Activated CD8-positive, alpha-beta memory T cell treated with anti-CD3 and anti-CD28 coated beads for 1 hour (primary cell): ENCODE data around the gene FNIP1.
"Not testable (repeated sequence)": the region's sequence is repeated elsewhere in the genome, so short reads cannot be mapped to it uniquely, and the experiment has no call there.

ENCODE experiments used
- DNase-seq, 2 donors: peaks; one replicate each; pipeline ENCODE4 v3.0.0-alpha.2; 2020; ENCODE audit warnings: low read depth in 1 of 2; ENCODE audit errors: extremely low read depth in 1 of 2

Gene FNIP1

DNA sequence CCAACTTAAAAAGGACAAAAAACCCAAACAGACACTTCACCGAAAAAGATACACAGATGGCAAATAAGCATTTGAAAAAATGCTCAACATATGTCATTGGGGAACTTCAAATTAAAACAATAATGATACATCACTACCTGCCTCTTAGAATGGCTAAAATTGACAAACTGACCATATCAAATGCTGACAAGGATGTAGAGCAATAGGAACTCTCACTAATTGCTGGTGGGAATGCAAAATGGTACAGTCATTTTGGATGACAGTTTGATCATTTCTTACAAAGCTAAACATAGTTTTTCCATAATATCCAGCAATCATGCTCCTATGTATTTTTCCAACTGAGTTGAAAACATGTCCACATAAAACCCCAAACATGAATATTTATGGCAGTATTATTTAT, 102.9 kb downstream of the FNIP1 start:
- DNase-seq, result no peak

DNA sequence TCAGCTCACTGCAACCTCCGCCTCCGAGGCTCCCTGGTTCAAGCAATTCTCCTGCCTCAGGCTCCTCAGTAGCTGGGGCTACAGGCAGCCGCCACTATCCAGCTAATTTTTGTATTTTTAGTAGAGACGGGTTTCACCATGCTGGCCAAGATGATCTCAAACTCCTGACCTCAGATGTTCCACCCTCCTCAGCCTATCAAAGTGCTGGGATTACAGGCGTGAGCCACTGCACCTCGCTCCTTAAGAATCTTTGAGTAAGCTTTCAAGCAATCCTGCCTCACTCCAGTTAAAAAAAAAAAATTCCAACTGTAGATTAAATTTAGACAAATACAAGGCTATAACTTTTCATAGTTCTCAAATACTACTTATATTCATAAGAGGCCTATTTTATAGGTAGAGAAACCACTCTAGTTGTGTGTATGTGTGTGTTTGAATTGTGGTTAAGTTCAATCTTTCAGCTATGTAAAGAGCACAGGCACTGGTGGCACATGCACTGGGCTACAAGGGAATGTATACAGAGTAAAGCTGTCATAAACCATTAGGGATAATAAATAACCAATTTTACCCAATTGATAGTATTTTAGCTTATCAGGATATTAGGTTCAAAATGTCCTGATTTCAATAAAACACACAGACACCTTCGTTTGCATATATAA, 111.2 kb downstream of the FNIP1 start:
- DNase-seq, result no peak

DNA sequence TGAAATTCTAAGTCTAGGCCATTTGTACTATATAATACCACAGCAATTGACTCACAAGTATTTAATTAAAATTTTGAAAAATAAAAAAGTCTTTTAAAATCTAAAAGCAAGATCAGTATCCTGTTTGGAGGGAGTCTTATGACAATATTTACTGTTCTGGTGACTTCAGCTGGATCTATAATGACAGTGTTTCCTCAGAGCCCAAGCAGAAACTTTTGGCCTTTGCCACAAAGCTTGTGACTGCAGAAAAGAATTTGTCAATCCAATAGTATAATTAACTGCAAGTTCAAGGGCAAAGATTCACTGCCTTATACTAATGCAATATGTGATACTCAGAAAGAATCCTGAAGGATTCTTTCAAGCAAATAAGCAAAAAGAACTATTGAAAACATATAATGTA, 112.2 kb downstream of the FNIP1 start:
- no peak for DNase-seq

- no peak for DNase-seq
Observed at GRCh38 chr5:131684051-131684450, 112.8 kb downstream of the FNIP1 start.

DNA sequence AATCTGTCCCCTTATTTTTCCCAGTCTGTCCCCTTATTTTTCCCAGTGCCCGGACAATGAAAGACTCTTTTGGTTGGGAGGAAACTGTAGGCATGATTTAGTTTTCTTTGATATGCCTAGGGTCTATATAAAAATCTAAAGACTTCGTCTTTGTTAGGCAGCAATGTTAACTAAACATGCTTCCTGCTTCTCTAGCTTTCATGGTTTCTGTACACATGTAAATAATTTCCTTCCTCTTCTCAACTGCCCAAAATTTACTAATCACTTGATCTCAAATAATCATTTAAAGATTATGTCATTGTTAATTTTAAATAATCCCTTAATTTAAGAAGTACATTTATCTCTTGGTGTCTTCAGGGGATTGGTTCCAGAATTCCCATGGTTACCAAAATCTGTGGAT, 114.0 kb downstream of the FNIP1 start:
- no peak for DNase-seq

- DNase-seq, result no peak
Observed at GRCh38 chr5:131682175-131682574, 114.6 kb downstream of the FNIP1 start.

- no peak for DNase-seq
Observed at GRCh38 chr5:131679911-131680310, 116.9 kb downstream of the FNIP1 start.

DNA sequence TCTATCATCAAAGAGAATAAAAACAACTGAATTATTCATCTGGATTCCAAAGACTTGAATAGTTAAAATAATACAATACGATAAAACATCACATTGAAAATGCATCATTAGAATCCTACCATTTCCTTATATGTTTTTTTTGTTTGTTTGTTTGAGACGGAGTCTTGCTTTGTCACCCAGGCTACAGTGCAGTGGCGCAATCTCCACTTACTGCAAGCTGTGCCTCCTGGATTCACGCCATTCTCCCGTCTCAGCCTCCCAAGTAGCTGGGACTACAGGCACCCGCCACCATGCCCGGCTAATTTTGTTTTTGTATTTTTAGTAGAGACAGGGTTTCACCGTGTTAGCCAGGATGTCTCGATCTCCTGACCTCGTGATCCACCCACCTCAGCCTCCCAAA, 118.5 kb downstream of the FNIP1 start:
- not testable (repeated sequence) for DNase-seq

- DNase-seq, result no peak
Observed at GRCh38 chr5:131677115-131677514, 119.7 kb downstream of the FNIP1 start.

DNA sequence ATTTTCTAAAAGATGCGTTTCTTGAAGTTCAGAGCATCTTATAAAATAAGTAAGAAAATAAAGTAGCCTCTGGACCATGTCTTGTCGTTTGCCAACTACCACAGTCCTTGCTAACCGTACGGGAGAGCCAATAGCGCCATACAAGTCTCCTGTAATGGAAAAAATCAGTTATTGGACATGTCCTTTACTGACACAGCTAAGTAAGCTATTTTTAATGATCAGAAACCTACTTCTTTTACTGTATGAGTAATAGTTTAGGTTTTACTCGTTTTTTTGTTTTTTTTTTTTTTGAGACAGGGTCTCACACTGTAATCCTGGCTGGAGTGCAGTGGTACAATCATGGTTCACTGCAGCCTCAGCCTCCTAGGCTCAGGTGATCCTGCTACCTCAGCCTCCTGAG, 124.0 kb downstream of the FNIP1 start:
- DNase-seq, result no peak

DNA sequence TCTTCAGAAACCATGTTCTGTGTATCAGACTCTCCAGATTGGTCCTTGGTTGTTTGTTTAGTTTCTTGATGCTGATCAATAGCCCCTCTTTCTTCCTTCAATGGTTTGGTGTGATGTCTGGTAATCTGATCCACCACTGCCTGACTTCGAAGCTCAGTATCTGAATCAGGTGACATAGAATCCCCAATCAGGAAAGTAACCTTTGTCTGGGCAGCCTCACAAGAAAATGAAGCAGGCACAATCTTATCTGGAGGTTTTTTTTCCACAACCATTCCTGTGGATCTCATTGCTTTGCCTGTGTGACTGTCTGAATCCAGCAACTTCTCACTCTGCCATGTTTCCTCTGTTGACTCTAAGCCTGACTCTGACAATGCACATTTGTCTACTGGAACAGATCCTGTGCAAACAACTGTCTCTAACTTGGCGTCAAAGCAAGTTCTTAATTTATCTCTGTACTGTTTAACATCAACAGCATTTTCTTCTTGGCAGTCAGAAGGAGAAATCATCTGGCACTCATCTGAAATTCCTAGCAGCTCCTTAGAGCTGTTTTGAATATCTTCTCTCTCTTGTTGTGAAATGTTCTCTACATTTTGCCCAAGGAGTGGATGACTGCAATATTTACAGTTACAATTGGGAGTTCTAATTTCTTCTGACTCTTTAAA, 124.7 kb downstream of the FNIP1 start:
- DNase-seq, result no peak

DNA sequence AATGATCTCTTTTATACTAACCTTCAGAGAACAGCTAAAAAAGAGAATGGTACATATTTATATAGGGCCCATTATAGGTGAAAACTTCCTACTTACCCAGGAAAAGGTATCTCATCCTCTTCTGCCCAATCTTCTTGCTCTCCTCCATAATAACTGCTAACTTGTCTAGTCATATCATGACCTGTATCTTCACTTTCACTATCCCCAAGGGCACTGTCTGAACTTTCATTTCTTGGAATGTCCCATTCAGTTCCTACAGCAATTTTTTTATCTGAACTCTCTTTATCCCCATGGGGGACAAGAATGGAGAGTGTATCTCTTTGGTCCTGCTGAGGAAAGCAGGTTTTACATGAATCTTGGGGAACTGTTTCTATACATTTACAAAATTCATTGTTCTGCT, 125.4 kb downstream of the FNIP1 start:
- DNase-seq, result no peak

DNA sequence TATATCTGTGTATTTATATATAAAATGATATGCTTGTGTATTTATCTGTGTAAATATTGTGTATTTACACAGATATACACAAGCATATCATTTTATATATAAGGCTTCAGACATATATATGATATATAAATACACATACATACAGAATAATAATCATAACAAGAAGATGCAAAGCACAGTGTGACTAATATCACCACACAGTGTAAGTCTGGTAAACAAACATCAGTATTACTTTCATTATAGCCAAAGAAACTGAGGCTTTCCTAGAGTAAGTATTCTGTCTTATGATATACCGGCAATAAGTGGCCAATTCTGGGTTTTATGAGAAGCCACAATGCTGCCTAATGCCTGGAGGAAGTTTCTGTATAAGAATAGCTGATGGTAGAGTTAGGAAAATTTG, 131.9 kb downstream of the FNIP1 start:
- no peak for DNase-seq

DNA sequence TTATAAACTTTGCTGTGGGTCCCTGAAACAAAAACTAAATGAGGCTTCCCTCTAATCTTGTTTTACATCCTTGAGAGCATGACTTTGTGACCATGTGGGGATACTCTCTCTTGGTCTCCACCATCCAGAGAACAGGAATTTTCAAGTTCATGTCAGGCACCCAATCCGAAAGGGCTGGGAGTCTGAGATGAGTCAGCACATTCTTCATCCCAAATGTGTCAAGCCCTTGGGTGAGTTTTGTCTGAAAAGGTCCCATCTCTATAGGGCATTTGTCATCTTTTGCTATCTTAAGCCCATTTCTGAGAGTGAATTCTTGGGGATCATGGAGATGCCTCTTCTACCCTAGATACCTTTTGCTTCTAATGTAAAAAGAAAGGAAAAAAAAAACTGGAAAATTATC, 134.9 kb downstream of the FNIP1 start:
- DNase-seq, result no peak

- DNase-seq, result no peak
Observed at GRCh38 chr5:131659841-131660240, 137.0 kb downstream of the FNIP1 start.

DNA sequence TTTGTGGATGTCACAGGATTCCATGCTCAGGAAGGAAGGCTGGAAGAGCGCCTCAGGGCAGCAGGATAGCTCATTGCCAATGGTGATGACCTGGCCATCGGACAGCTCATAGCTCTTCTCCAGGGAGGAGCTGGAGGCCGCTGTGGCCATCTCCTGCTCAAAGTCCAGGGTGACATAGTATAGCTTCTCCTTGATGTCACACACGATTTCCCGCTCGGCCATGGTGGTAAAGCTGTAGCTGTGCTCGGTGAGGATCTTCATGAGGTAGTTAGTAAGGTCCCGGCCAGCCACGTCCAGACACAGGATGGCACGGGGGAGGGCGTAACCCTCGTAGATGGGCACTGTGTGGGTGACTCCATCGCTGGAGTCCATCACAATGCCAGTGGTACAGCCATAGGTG, 137.5 kb downstream of the FNIP1 start:
- DNase-seq, result no peak

DNA sequence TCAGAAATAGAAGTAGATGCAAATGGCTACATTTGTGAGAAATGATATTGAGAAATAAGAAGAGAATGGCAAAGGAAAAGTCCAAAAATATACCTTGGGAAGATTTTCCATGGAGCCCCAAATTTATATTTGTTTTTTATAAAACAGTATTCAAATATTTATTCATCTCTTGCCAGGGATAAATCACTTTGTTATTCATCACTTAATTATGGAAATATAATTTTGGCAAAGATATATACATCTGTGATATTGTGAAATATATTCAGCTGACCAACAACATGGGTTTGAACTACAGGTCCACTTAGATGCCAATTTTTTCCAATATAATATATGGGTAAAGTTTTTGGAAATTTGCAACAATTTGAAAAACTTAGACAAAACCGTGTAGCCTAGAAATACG, 142.0 kb downstream of the FNIP1 start:
- no peak for DNase-seq

- DNase-seq, result no peak
Observed at GRCh38 chr5:131654309-131654708, 142.5 kb downstream of the FNIP1 start.

GRCh38 chr5:131649161-131649560, 147.7 kb downstream of the FNIP1 start:
- DNase-seq, result no peak

GRCh38 chr5:131647048-131647769, 149.6 kb downstream of the FNIP1 start:
- DNase-seq, result no peak

DNA sequence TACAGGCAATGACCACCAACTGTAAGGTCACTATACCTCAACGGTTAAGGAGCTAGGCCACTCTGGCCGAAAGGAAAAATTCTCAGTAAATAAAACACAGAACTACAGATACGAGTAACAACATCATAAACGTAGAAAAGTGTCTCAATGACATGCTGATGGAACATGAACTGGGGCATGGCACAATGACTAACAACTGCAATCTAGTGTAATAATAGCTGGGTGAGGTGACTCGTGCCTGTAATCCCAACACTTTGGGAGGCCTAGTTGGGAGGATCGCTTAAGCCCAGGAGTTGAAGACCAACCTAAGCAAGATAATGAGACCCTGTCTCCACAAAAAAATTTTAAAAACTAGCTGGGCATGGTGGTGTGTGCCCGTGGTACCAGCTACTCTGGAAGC, 152.0 kb downstream of the FNIP1 start:
- DNase-seq, result no peak

DNA sequence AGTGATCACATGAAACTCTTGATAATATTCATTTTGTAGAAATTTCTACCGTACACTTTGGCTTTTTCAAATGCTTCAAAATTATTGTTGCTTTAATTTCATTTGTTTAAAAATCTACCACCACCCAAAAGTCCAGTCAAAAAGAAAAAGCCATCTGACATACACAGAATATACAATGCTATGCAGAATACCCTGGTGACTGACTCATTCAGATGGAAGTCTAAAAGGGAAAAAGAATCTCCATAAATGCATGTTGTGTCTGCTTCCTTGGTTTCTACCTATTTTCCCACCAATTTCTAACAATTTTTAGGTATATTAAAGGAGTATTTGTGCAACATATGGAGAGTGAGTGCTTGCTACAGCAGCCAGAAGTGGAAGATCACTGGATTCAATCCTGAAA, 152.4 kb downstream of the FNIP1 start:
- no peak for DNase-seq
